HEK293 (cell line): ENCODE measurements around the gene CEP85L.

ENCODE experiments used
- MZF1 ChIP-seq: fragments of 450-650 bp; formaldehyde crosslinking; IDR thresholded peaks from 2 replicates; pipeline ENCODE4 v1.5.1; 2017; ENCODE audit warnings: missing biosample characterization, missing genetic modification characterization, borderline replicate concordance
- ZSCAN23 ChIP-seq: fragments of 450-650 bp; formaldehyde crosslinking; IDR thresholded peaks from 2 replicates; pipeline ENCODE4 v1.5.1; 2016; ENCODE audit warnings: missing biosample characterization, missing genetic modification characterization

- TF ChIP-seq ZSCAN23 = no peak
- no peak for TF ChIP-seq MZF1 (tag by site-specific recombination)
Observed at GRCh38 chr6:118646977-118647376, 4.4 kb downstream of the CEP85L start.
